NCI-H2081 treated with DMSO at 0.1 percent for 48 hours (cell line): Measurements from ENCODE around the gene RFNG.

Source experiments
- DNase-seq: peaks from one replicate; lab custom pipeline; 2025; lab: John Stamatoyannopoulos, UW

Gene RFNG

DNA sequence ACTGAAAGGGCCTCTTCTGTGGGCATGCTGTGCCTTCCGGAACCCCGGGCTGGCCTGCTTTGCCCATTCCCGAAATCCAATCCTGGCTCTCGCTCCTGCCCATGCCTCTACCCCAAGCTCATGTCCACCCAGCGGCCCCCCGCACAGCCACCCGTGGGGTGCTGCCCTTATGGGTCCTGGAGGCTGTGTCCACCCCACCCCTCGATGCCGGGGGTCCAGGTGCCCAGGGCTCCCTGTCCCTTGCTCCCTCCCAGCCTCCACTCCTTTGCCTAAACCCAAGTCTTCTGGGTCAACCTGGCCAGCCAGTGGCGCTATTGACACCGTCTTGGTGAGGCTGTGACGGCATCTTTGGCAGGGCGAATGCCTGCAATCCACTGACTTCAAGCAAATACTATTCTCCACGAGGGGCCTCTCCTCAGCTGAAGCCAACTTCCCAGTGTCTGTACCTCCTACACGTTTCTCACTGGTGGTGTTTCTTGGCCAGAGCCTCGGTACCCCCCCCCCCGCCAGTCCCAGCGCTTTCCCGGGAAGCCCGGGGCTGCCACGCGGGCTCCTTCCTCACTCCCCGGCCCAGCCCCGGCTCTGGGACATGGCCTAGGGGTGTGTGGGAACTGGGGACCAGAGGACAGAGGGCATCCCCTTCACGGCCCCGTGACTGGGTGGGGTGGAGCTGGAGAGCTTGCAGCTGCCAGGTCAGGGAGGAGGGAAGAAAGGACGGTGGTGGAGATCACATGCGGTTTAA is 26.2 kb upstream of the RFNG start:
- DNase-seq, result no peak

DNA sequence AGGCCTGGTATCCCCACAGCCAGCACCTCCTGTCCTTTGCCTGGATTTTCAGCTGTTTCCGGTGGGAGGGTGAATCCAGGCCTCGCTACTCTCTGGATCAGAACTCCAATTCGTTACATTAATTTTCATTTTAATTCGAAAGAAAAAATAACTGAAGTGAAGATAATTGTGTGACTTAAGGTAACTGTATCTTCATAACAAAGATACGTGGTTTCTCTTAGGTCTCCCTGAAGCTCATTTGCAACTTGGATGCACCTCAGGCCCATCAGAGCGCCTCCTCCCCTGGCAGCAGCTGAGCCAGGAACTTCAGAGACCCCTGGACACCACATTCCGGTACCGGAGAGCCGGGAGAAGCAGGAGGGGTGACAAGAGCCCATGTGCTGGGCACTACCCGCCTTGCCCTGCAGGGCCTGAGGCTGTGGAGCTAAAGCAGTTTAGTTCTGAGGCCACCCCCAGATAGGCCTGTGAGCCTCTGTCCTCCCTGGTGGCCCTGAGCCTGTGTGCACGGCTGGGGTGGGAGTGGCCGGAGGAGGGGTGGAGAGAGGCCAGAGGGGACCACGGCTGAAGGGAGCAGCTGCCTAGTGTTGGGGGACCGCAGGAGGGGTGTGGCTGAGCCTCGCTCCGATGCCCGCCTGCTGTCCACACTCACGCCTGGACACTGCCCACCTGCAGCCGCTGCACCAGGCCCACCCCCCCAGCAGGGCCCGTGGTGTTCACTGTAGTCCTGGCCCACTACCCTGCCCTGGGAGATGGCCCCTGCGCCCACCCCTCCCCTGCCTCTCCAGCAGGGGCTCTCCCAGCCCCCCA is 25.4 kb upstream of the RFNG start:
- DNase-seq, result no peak

DNA sequence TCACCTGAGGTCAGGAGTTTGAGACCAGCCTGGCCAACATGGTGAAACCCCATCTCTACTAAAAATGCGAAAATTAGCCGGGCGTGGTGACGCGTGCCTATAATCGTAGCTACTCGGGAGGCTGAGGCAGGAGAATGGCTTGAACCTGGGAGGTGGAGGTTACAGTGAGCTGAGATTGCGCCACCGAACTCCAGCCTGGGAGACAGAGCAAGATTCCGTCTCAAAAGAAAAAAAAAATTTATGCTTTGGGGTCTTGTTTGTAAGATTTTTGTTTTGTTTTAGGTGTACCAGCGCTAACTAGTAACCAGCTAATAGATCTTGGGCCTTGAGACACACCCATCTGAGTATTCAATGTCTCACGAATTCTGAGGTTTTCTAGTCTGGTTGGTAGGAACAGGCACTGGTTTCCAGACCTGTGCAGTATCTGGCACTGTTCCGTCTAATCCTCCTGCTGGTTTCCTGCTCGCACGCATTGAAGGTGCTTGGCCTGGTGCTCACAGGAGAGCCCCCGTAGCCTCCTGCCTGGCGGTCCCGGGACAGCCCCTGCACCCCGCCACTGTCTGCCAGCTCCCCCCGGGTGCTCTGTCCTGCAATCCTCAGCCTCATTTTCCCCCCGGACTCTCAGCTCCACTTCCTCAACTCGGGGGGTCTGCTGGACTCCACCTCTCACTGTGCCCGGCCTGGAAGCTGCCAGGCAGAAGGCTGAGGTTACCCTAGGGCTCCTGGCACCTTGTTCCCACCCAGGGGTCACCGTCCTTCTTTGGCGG is 24.6 kb upstream of the RFNG start:
- DNase-seq, result no peak

DNA sequence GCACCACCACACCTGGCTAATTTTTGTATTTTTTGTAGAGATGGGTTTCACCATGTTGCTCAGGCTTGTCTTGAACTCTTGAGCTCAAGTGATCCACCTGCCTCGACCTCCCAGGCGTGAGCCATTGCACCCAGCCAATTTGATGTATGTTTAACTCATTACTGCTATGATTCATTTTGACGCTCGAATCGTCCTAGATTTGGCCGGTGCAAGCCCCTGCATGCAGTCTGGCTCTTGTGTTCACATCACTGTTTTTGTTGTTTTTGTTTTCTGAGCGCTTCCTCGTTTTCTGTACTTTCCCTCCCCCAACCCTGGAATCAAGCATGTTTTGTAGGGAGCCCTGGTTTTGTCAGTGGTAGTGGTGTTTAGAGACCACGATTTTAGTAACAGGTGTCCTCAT is 21.8 kb upstream of the RFNG start:
- no peak for DNase-seq

DNA sequence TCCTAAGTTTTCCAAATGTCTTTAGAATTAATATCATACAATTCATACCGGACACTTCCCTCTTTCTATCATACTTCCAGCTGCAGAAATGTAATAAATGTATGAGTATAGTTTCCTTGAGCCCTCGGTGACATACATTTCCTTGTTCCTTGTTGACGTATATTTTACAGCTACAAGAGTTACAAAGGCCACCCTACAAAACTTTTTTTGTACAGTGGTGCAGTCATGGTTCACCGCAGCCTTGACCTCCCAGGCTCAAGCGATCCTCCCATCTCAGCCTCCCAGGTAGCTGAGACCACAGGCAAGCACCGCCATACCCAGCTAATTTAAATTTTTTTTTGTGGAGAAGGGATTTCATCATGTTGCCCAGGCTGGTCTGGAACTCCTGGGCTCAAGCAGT is 21.2 kb upstream of the RFNG start:
- DNase-seq, result no peak

DNA sequence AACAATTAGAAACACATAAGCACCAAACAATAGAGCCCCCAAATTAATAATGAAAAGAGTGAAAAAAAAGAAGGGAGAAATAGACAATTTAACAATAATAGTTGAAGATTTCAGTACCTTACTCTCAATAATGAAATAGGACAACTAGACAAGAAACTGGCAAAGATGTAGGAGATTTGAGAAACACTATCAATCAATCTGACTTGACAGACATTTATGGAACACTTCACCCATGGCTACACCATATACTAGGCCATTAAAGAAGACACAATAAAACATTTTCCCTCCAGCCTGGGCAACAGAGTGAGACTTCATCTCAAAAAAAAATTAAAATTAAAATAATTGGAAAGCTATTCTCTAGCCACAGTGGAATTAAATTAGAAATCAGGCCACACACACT is 19.0 kb upstream of the RFNG start:
- DNase-seq, result no peak

DNA sequence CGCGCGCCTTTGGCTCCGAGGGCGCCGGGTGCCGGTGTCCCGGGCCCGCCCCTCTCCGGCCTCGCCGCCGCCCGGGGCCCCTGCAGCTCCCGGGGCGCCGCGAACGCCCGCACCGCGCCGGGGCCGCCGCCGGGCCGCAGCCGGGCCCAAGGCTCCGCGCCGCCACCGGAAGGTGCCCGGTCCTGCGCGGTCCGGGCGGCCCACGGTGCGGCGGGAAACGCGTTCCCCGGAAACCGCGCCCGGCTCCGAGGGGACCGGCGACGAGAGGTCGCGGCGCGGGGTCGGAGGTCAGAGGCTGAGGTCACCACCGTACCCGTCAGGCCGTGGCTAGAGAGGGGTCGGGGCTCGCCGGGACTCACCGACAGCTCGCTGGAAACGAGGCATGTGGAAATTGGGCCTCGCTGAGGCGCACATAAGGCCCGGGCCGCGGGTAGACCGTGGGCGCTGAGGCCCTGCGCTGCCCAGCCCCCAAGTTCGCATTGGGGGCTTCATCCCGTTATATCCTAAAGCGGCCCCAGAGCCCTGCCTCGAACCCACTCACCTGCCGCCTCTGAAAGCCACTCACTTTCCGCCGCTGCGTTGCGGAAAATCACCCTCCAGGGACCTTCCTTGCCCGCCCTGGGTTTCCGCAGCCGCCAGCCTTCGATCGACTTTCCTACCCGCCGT is 14.2 kb upstream of the RFNG start, which contains the start of gene DUS1L:
TSS of gene DUS1L (minus strand) at position 167 of the 666 bp plus-strand sequence. CDS start 745 bp downstream, outside the sequence.
- no peak for DNase-seq

DNA sequence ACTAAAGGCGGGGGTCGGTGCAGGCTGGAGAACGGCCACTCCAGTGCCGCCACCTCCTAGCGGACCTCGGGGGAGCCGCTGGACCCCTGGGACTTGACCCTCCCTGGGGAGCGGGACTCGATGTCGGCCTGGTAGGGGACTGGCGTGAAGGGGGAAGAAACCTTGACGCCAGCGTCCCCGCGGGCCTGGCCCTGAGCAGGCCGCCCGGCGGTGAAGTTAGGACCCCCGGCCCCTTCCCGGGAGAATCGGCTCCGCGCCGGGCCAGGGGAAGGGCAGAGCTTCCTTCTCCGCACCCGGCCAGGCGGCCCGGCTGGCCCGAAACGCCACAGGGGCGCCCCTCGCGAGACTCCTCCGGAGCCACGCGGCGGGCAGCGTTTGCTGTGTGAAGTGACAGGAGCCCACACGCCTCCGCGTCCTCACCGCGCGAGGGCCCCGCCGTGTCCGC is 13.6 kb upstream of the RFNG start:
- no peak for DNase-seq

DNA sequence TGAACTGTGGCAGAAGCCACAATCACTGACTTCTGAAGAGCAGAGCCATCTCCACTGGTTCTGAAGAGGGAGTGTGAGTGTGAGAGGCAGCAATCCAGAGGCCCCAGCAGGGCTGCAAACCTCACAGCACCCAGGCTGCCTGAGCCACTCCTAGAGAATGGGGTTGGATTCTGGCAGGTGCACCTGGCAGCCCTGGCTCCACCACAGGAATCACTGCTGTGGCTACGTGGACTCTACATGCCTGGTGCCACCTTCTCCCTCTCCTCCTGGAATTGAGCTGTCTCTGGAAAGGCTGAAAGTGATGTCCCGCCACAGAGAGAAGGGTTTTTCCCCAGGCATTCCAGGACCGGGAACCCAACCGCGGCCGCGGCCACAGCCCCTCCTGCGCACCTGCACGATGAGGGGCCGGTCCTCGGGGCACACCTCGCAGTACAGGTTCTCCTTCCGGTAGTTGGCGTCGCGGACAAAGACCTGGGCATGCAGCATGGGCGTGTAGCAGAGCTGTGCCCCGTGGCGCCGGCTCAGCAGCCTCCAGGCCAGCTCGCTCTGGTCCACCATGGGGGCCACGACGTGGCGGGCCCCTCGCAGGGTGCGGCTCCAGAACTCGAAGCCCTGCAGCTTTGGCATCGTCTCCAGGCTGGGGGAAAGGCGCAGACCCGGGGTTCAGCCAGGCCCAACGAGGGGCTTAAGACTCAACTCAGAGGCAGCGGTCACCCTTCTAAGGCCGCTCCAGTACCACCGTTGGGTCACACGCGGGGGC is 13.0 kb upstream of the RFNG start:
- no peak for DNase-seq

DNA sequence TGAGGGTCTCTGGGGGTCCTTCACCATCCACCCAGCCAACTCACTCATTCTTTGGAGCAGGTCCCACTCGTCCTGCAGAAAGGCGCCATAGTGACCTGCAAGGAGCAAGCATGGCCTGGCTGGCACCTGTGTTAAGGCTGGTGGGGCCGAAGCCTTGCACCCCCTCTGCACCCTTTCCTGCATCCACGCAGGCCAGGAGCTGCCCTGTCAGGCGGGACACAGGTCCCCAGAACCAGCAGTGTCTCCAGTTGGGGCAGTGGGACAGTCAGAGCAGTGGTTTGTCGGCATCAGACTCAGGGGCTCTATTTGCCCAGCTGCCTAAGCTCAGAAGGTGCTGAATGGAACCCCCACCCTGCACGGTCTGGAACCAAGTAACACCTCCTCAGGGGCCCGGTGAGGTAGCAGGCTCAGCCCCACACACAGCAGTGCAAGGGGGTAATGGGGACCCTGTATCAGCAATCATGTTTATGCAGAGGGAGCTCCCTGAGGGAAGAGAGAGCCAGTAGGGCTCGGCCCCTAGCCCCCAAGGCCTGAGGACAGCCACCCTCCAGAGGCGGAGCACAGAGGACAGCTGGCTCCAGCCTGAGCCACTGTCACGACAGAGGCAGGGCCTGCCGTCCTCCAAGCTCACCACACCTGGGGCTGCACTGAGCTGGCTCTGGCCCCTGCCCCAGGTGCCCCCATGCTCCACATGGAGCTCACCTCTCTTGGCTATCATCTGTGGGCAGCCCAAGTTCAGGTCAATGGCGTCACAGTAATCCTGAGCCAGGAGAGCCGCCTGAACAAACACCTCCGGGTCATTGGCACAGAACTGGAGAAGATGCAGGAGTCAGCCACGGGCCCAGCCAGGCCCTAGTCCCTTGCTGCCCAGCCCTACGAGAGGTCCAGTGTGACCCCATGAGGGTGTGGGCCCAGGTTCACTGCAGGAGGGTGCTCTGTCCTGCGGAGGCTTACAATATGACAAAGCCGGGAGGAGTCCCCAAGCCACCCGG is 12.1 kb upstream of the RFNG start:
- no peak for DNase-seq

DNA sequence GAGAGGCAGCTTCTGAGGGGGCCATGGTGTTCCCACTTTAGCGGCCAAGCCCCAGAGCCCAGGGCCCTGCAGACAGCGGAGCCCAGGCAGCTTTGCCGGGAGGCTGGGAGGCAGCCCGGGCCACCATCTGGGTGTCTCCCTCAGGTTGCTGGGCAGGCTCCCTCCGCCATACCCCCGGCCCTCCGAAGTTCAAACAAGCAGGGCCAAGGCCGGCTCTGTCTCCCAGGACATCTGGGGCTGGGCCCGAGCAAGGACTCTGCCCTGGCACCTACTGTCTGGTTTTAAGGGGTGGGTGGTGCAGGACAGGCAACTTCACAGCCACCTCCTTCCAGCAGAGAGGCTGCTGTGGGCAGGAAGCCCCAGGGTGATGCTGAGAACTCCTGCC is 11.4 kb upstream of the RFNG start:
- DNase-seq, result no peak

DNA sequence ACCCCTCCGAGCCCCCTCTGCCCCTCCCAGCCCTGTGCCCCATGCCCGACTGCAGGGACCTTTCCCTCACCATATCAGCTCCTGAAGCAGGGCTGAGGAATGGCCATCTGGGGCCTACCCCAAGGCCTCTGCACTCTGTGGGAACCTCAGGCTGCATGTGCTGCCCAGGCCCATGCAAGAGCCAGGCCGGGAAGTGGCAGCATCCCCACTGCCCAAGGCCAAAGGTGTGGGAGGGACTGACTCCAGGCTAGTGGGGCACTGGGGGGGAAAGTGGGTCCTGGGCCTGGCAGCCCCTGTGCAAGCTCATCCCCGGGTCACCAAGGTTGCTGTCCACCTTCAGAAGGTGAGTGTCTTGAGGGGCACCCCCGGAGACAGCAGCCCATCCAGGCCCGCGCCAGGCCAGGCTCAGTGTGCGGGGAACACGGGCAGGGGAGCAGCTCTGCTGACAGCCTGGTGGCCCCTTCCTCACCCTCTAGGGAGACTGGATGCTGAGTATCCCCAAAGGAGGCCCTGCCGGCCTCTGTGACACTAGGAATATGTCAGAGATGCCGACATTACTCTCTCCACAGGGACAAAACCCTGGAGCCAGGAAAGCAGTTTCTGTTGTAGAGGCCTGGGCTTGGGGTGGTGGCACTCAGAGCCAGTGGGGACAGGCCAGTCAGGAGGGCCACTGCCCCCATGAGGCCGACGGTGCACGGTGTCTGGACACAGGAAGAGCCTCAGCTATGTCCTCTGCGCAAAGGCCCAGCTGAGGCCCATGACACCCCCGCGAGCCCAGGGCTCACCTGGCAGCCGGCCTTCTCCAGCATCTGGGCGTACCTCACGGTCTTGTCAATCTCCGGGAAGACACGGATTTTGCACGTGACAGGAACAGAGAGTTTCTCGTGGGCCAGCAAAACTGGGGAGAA is 10.7 kb upstream of the RFNG start:
- no peak for DNase-seq

DNA sequence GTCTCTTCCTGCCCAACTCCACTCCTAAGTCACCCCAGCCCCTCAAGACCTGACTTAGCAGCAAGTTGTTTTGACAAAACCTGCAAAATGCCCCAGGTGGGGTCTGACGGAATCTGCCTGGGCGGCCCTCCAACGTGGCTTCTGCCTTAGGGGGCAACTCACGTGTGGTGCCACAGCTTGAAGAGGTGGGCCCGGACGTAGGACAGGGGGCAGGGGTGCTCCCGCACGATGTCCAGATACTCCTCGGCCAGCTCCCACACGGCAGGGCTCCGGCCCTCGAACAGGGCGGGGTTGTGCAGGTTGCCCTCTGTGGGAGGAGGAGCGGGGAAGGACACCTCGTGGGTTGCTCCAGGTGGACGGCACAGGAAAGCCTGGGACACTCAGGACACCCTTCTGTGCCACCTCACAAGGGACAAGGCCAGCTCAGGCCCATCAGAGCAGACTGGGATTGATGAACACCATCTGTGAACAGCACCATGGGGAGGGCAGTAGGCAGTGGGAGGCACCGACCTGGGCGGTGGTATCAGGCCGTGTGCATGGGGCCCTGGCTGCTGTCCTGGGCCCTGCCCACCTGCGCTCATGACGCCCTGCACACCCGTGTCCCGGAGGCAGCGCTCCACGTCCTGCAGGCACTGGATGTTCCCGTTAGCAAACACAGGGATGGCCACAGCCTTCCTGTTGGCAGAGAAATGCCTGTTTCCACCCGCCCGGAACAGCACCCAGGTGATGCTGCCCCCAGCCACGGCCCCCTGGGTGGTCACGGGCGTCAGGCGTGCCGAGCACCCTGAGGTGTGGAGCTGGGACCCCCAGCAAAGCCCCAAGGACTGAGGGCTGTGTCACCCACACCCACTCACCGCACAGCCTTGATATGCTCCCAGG is 9.7 kb upstream of the RFNG start:
- DNase-seq, result no peak

DNA sequence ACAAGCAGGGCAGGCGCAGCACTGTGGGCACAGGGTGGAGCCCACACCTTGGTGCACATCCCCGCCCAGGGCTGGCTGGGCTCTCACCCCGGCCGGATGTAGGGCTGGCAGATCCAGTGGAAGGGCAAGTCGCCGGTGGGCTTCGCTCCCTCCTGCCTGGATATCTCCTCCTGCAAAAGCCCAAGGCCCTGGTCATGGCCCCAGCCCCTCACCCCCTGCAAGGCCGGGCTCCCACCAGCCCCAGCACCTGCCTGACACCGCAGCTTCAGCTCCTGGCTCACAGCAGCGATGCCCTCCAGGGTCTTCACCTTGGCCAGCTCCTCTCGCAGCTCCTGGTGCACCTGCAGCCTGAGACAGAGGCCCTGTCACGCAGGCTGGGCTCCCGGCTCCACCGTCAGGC is 9.0 kb upstream of the RFNG start:
- DNase-seq, result no peak

DNA sequence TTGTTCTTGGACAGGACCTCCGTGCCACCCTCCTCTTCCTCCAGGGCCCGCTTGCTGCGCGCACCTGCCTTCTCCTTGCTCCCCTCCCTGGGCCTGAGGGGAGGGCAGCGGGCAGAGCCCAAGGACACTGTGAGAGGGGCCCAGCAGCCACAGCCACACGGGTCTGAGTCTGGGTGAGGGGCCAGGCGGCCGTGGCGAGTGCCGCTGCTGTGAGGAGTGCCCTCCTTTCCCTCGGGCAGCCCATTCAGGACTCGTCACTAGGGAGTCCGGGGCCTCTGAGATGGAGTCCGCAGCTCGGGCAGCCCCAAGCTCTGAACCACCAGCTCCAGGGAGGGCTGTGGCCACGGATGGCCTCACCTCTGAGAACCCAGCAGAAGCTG is 8.4 kb upstream of the RFNG start:
- no peak for DNase-seq

DNA sequence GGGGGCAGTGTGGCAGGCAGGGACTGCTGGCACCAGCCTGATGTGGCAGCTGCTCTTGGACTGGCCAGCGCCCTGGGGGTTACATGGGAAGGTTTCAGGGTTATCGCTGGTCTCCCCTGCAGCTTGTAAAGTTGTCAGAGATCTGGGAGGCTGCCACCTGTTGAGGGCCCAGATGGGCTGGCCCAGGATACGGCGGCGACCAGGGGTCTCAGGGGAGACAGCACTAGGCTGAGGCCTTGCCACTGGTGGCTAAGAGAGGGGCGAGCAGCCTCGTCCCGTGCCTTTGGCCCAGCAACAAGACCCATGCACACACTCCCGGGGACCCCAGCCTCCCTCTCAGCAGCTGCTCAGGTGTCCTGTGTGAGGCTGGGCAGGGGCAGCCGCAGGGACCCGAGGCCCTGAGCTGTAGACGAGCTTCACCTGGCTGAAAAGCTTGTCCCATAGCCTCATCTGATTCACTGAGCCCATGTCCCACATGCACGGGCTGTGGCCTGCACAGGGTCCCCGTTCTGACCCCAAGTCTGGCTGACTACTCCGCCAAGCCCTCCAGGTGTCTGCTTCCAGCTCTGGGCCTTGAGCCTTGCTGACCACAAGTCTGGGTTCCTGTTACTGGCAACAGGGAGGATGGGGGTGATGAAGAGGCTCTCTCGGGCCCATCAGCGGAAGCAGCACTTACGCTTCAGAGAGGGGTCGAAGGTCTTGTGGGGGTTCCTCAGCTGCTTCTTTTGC is 7.8 kb upstream of the RFNG start:
- DNase-seq, result no peak

DNA sequence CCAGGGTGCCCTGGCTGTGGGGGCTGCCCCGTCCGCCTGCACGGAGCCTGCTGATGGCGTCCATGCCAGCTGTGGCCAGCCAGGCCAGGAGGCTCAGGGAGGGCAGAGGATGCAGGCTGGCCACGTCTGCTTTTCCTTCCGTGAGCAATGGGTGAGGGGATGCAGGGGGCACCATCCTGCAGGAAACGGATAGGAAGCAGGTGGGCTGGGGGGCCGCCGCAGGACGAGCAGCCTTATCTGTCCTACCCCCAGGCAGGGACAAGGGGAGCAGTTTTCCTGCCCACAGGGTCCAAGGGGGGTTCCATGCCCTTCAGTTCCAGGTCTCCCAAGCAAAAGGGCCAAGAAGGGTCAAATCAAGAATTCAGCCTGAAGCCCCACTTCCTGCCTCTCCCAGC is 7.2 kb upstream of the RFNG start:
- DNase-seq, result no peak
